Right renal pelvis (tissue), 4 donors: ENCODE data around the gene SPATS2L. TPM values are rescaled to one million over a fixed set of nuclear protein-coding genes. Genes with fewer than 3 reads are reported as not detected.

Experiments
- DNase-seq, 4 donors: peaks; one replicate each; pipeline ENCODE4 v3.0.0-alpha.2; 2013; ENCODE audit warnings: low read depth in 4 of 4, low spot score in 3 of 4, missing footprints in 1 of 4
- polyA plus RNA-seq, 4 donors: library from polyadenylated mRNA; unstranded; fragments of 120-200 nt; gene quantifications; one replicate each; pipeline ENCODE4 v1.2.1, GENCODE V29; 2013; ENCODE audit not compliant: insufficient read length in 4 of 4

The SPATS2L gene
- polyA plus RNA-seq, 4 donors, result 135 to 145 (median 142) TPM

- no peak for DNase-seq
These were observed 178.4 kb downstream of the SPATS2L start for GRCh38 chr2:200484934-200485333.

- DNase-seq, result no peak
These were observed 180.0 kb downstream of the SPATS2L start for GRCh38 chr2:200486529-200486928.

GRCh38 chr2:200488169-200488568, 181.7 kb downstream of the SPATS2L start:
- DNase-seq, result no peak

- no peak for DNase-seq
These were observed 183.5 kb downstream of the SPATS2L start for GRCh38 chr2:200490001-200490400.

GRCh38 chr2:200492656-200493055, 186.2 kb downstream of the SPATS2L start:
- DNase-seq, result no peak

GRCh38 chr2:200494048-200494447, 187.6 kb downstream of the SPATS2L start:
- no peak for DNase-seq

GRCh38 chr2:200496696-200497095, 190.2 kb downstream of the SPATS2L start:
- DNase-seq, result no peak

- no peak for DNase-seq
These were observed 192.1 kb downstream of the SPATS2L start for GRCh38 chr2:200498402-200499162.

GRCh38 chr2:200502196-200502595, 195.7 kb downstream of the SPATS2L start:
- DNase-seq, result no peak

- no peak for DNase-seq
These were observed 200.2 kb downstream of the SPATS2L start for GRCh38 chr2:200506679-200507078.

- DNase-seq, result no peak
These were observed 200.7 kb downstream of the SPATS2L start for GRCh38 chr2:200507179-200507578.

GRCh38 chr2:200509235-200509611, 202.7 kb downstream of the SPATS2L start:
- no peak for DNase-seq

- peak; percentile 76 to 81 (median 80) for DNase-seq
These were observed 203.3 kb downstream of the SPATS2L start, which contains the start of gene KCTD18 for GRCh38 chr2:200509612-200510433. Gene KCTD18 (minus strand): TSS chr2:200510068. CDS start chr2:200507016, 3,052 bp downstream.

GRCh38 chr2:200515155-200515554, 208.7 kb downstream of the SPATS2L start:
- DNase-seq, result no peak

GRCh38 chr2:200523158-200523557, 216.7 kb downstream of the SPATS2L start:
- no peak for DNase-seq

- no peak for DNase-seq
These were observed 217.1 kb downstream of the SPATS2L start for GRCh38 chr2:200523604-200524003.

GRCh38 chr2:200525066-200525465, 218.6 kb downstream of the SPATS2L start:
- no peak for DNase-seq

GRCh38 chr2:200525551-200525881, 219.0 kb downstream of the SPATS2L start:
- no peak for DNase-seq

GRCh38 chr2:200525882-200526651, 219.6 kb downstream of the SPATS2L start, which contains the start of gene SGO2:
Gene SGO2 (plus strand): TSS chr2:200526207. CDS start chr2:200532976, 6,769 bp downstream.
- peak; percentile 84 to 87 (median 86) for DNase-seq

GRCh38 chr2:200528228-200528627, 221.7 kb downstream of the SPATS2L start:
- no peak for DNase-seq
